Spleen (tissue), 7 donors: ENCODE data around the gene RABAC1.

Source experiments
- CTCF ChIP-seq, 11 experiments: fragments of 200-600 bp in 7 of 11; fragments of 450-650 bp in 4 of 11; sonication (generic) in 4 of 11; IDR thresholded peaks in 8 of 11; conservative IDR thresholded peaks in 3 of 11; 1 replicate in 7 of 11; 2 replicates in 4 of 11; pipeline versions ENCODE4 v1.4.0 to v1.8.0; 2016 to 2021; ENCODE audit warnings: antibody characterized with exemption in 11 of 11, inconsistent platforms in 4 of 11, mild to moderate bottlenecking in 1 of 11
- POLR2A ChIP-seq, 3 donors: fragments of 450-650 bp; IDR thresholded peaks; one replicate each; pipeline ENCODE4 v1.5.1; 2017; ENCODE audit warnings: antibody characterized with exemption in 3 of 3, mild to moderate bottlenecking in 1 of 3
- POLR2AphosphoS5 ChIP-seq, 3 donors: sonication (generic); formaldehyde crosslinking; IDR thresholded peaks; one replicate each; pipeline ENCODE4 v1.5.1; 2017; ENCODE audit warnings: antibody characterized with exemption in 3 of 3
- donor health status: DM: no; HTN: no; CAD: no; lungs with moderate emphysema.
- donor health status: DM: no; HTN: no; CAD: no.
- donor health status: DM: no; HTN: no; CAD: no.

- TF ChIP-seq POLR2AphosphoS5 (IDR thresholded peaks at IDR 0.05) (no peak), CTCF (IDR thresholded peaks at IDR 0.05 in 8 of 11, conservative IDR thresholded peaks at IDR 0.05 in 3 of 11) (peak in 5 of 11 experiments; percentile 22 to 42 (median 26)), POLR2A (IDR thresholded peaks at IDR 0.05) (no peak)
These were observed 28.1 kb downstream of the RABAC1 start for GRCh38 chr19:41930926-41931592.
